Measurements from ENCODE around the gene CEACAM20.
"Not testable (repeated sequence)": the region's sequence is repeated elsewhere in the genome, so short reads cannot be mapped to it uniquely, and the experiment has no call there.

Gene CEACAM20

DNA sequence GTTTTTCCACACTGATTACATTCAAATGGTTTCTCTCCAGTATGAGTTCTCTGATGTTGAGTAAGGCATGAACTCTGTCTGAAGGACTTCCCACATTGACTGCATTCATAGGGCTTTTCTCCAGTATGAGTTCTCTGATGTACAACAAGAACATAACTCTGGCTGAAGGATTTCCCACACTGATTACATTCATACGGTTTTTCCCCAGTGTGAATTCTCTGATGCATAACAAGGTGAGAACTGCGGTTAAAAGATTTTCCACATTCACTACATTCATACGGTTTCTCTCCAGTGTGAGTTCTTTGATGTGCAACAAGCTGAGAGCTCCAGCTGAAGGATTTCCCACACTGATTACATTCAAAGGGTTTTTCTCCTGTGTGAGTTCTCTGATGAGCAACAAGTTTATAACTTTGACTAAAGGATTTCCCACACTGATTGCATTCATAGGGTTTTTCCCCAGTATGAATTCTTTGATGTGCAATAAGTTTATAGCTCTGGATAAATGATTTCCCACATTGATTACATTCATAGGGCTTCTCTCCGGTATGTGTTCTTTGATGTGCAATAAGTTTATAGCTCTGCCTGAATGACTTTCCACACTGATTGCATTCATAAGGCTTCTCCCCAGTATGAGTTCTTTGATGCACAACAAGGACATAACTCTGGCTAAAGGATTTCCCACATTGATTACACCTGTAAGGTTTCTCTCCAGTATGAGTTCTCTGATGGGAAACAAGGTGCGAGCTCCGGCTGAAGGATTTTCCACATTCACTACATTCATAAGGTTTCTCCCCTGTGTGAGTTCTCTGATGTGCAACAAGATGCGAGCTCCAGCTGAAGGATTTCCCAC is 52.7 kb downstream of the CEACAM20 start:
- DNase-seq = no peak

DNA sequence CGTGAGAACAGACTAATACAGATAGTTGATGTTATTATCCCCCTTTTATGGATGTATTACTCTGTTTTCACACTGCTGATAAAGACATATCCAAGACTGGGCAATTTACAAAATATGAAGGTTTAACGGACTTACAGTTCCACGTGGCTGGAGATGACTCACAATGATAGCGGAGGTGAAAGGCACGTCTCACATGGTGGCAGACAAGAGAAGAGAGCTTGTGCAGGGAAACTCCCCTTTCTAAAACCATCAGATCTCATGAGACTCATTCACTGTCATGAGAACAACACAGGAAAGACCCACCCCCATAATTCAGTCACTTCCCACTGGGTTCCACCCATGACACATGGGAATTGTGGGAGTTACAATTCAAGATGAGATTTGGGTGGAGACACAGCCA is 60.7 kb downstream of the CEACAM20 start:
- DNase-seq = not testable (repeated sequence)

DNA sequence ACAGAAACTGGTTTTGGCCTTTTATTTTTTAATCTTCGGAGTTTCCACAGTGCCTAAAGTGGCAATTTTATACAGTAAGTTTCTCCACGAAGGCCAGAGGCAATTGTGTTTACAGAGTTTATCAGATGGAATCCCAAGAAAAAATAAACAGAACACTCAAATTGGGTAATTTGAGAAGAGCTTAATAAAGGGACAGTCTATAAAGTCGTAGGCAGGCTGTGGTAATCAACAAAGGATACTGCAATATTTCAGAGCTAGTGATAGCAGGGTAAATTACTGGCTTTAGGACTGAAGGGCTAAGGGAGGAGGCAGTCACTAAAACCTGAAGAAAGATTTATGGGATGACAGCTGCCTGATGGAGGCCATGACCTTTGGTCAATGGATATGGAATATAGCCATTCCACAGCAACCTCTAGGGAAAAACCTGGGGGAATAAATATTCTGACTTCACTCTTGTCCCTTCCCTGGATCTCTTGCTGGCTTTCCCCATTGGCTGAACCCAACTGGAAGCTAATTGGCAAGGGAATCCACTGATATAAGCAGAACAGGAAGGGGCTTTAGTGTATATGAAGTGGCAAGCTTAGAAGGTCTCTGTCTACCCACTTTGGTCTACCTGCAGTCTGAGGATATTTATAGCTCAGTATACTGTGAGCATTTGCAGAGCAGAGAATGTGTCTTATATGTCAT is 66.7 kb downstream of the CEACAM20 start:
- DNase-seq = not testable (repeated sequence)

Data from KG1 (cell line).